Naive thymus-derived CD4-positive, alpha-beta T cell (primary cell): ENCODE measurements around the gene GNG10. TPM values are rescaled to one million over a fixed set of nuclear protein-coding genes. Genes with fewer than 3 reads are reported as not detected.
"Not testable (repeated sequence)": the region's sequence is repeated elsewhere in the genome, so short reads cannot be mapped to it uniquely, and the experiment has no call there.

ENCODE experiments used
- ATAC-seq: fragments of 150-1000 bp; cut with Tn5 transposase; 2 replicates; pipeline ENCODE4 v1.10.0; 2021; ENCODE audit warnings: mild to moderate bottlenecking, moderate library complexity
- CTCF ChIA-PET: fragments of 350-600 bp; sonication (Branson Sonifier 250); formaldehyde crosslinking; loops from one replicate; lab custom pipeline; 2021; ENCODE audit warnings: antibody characterized with exemption; lab: Charles Lee
- POLR2A ChIA-PET: fragments of 350-600 bp; sonication (Branson Sonifier 250); formaldehyde crosslinking; loops from one replicate; lab custom pipeline; 2021; ENCODE audit warnings: antibody characterized with exemption, inconsistent platforms; lab: Charles Lee
- DNase-seq, 9 donors: peaks; one replicate each; pipeline versions ENCODE4 v3.0.0 to v3.0.0-alpha.2; 2020 to 2022; ENCODE audit warnings: mixed read lengths in 1 of 9
- H3K27ac ChIP-seq: one replicate; pipeline ENCODE4 v1.7.0; 2013; ENCODE audit warnings: mild to moderate bottlenecking, low read depth, low read length, moderate library complexity
- H3K27me3 ChIP-seq, 2 donors: one replicate each; pipeline ENCODE4 v1.7.0; 2013; ENCODE audit warnings: low read length in 2 of 2, mild to moderate bottlenecking in 2 of 2, moderate library complexity in 2 of 2; ENCODE audit not compliant: control insufficient read depth in 2 of 2, insufficient read depth in 2 of 2
- H3K36me3 ChIP-seq, 3 experiments: 1 replicate in 2 of 3; 2 replicates in 1 of 3; pipeline ENCODE4 v1.7.0; 2013; ENCODE audit warnings: low read length in 3 of 3, mild to moderate bottlenecking in 3 of 3, moderate library complexity in 1 of 3; ENCODE audit not compliant: insufficient read depth in 3 of 3, control insufficient read depth in 2 of 3
- H3K4me1 ChIP-seq, 2 donors: one replicate each; pipeline ENCODE4 v1.7.0; 2013; ENCODE audit warnings: low read length in 2 of 2, mild to moderate bottlenecking in 2 of 2, moderate library complexity in 1 of 2; ENCODE audit not compliant: control insufficient read depth in 2 of 2, insufficient read depth in 2 of 2
- H3K4me3 ChIP-seq: 2 replicates; pipeline ENCODE4 v1.7.0; 2013; ENCODE audit warnings: mild to moderate bottlenecking, low read length
- H3K9me3 ChIP-seq, 3 experiments: 1 replicate in 2 of 3; 2 replicates in 1 of 3; pipeline ENCODE4 v1.7.0; 2013; ENCODE audit warnings: low read length in 3 of 3; ENCODE audit not compliant: control insufficient read depth in 2 of 3
- H3K27ac Mint-ChIP-seq, 9 donors: one replicate each; pipeline ENCODE4 v1.8.0; 2020 to 2022; ENCODE audit warnings: mixed read lengths in 9 of 9, mild to moderate bottlenecking in 8 of 9, moderate library complexity in 5 of 9, inconsistent platforms in 2 of 9
- H3K27me3 Mint-ChIP-seq, 5 donors: one replicate each; pipeline ENCODE4 v1.8.0; 2021 to 2022; ENCODE audit warnings: mixed read lengths in 5 of 5, mild to moderate bottlenecking in 1 of 5
- H3K36me3 Mint-ChIP-seq, 5 donors: one replicate each; pipeline ENCODE4 v1.8.0; 2020 to 2022; ENCODE audit warnings: mixed read lengths in 5 of 5, mild to moderate bottlenecking in 3 of 5, inconsistent platforms in 1 of 5
- H3K4me1 Mint-ChIP-seq, 7 donors: one replicate each; pipeline ENCODE4 v1.8.0; 2020 to 2022; ENCODE audit warnings: mixed read lengths in 7 of 7, mild to moderate bottlenecking in 3 of 7, inconsistent platforms in 1 of 7
- H3K4me3 Mint-ChIP-seq, 10 donors: one replicate each; pipeline ENCODE4 v1.8.0; 2020 to 2022; ENCODE audit warnings: mild to moderate bottlenecking in 10 of 10, mixed read lengths in 10 of 10, moderate library complexity in 6 of 10, inconsistent platforms in 2 of 10
- H3K9me3 Mint-ChIP-seq, 11 donors: one replicate each; pipeline ENCODE4 v1.8.0; 2020 to 2022; ENCODE audit warnings: mixed read lengths in 11 of 11, mild to moderate bottlenecking in 4 of 11, inconsistent platforms in 1 of 11, moderate library complexity in 1 of 11
- intact Hi-C, 2 donors: fragments of 100-400 bp; cut with micrococcal nuclease; formaldehyde crosslinking; loops; one replicate each; pipeline ENCODE4 v1.15.1; 2023
- polyA plus RNA-seq, 2 donors: library from polyadenylated mRNA; unstranded; fragments of 300-500 nt; fragmentation: Illumina TruSeq; gene quantifications; one replicate each; pipeline ENCODE4 v1.2.3, GENCODE V29; 2021
- total RNA-seq, 6 experiments: library from RNA in 5 of 6; stranded (reverse) in 5 of 6; gene quantifications; 1 replicate in 5 of 6; 2 replicates in 1 of 6; pipeline ENCODE4 v1.2.3 and lab custom pipeline; 2021 to 2026

Gene GNG10
- total RNA-seq, result 10 to 100 TPM in 4 of 5 experiments, 1 to 10 TPM in 1; 5.3 to 26.1 (median 12.2) TPM
- polyA plus RNA-seq, result 10 to 100 TPM; 15.5 to 26.8 TPM
- total RNA-seq (lab: John Stamatoyannopoulos, UW), result not detected

DNA sequence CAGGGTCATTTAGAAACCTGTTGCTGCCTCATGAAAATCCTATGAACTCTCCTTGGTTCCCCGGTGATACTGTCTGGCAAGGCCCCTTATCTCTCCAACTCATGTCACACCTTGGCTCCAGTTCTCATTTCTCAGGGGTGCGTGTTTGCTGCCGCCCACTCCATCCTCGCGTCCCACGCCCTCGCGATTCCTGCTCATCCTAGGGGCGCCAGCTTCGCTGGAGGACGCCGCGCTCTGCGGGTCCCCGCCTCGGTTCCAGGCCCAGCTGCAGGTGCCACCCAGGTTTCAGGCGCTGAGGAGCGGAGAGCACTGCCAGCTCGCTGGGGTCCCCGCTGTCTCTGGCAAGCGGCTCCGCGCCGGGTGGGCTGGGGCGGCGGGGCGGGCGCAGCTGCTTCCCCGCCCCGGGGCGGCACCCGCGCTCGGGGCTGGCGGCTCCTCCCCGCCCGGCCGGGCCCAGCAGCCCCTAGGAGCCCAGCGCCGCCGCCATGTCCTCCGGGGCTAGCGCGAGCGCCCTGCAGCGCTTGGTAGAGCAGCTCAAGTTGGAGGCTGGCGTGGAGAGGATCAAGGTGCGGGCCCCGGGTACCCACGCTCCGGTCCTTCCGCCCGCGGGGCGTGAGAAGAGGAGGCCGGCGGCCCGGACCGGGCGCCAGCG is at the start of gene GNG10:
Gene GNG10, plus strand, starts transcription at position 456 of the 652 bp plus-strand sequence. Its CDS starts 30 bp downstream, at position 486.
- DNase-seq (peak; percentile 57 to 79 (median 68)), ATAC-seq (peak; percentile 95)
- H3K4me3 Mint-ChIP-seq, result peak within 1 kb of the TSS; percentile 87 to 97 (median 93)
- ChIA-PET POLR2A (interaction anchor here (0.6 to 1.1 kb wide), 3 partner anchors 29 to 178 kb away, joined by 4 to 10 read pairs (median 5); partner anchors contain the start of gene DNAJC25), CTCF (no interaction called here)
- H3K4me3 ChIP-seq, result peak within 1 kb of the TSS; percentile 70
- peaks cover 0 to 7% (median 0%) of the 10 kb centered on the region in 3 experiments for H3K36me3 ChIP-seq
- H3K4me1 ChIP-seq, result peaks cover 18 to 31% of the 10 kb centered on the region in 2 donors
- no peaks in the 10 kb centered on the region for H3K27me3 ChIP-seq
- peaks cover 16 to 44% (median 32%) of the 10 kb centered on the region in 7 donors for H3K4me1 Mint-ChIP-seq
- H3K36me3 Mint-ChIP-seq, result peaks cover 0 to 16% (median 4%) of the 10 kb centered on the region in 5 donors
- no peaks in the 10 kb centered on the region for H3K9me3 ChIP-seq
- no peaks in the 10 kb centered on the region for H3K9me3 Mint-ChIP-seq
- no peaks in the 10 kb centered on the region for H3K27me3 Mint-ChIP-seq
- peak within 1 kb of the TSS; percentile 82 to 97 (median 92) for H3K27ac Mint-ChIP-seq
- H3K27ac ChIP-seq, result peak within 1 kb of the TSS; percentile 71
- intact Hi-C loops, result loop anchor here (1.0 to 5.0 kb wide), 6 partner anchors 64 to 1751 kb away; partner anchors contain the start of genes C9orf43 (in 1 of the 2), INIP (in 1 of the 2), POLE3 (in 1 of the 2) and SNX30 (in 1 of the 2)

DNA sequence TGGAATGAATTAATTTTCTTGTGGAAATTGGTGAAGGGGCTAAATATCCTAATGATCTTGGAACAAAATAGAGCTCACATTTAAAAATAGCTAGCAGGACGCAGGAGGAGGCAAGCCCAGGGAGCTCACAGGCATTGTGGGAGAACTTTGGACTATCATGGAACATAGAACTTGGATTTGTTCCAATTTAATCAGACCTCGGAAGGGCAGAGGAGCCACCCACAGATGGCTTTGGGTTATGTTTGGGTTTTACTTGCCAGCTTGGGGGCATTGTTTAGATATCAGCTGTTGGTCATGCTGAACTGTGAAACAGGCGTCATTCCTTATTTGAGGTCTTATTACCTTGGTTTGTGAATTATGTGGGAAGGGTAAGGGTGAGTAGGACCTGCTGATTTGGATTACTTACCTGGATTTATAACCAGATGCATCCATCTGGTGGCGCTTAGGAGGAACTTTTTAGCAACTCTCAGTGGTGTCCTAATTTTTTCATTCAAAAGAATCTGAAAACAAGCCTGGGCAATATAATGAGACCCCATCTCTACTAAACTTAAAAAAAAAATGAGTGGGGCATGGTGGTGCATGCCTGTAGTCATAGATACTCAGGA is 47.9 kb upstream of the GNG10 start:
- H3K4me3 Mint-ChIP-seq, result no peak overlapping the region
- peaks cover 0 to 3% (median 0%) of the 10 kb centered on the region in 11 donors for H3K9me3 Mint-ChIP-seq
- H3K27me3 ChIP-seq, result peaks cover 3 to 4% of the 10 kb centered on the region in 2 donors
- H3K36me3 ChIP-seq, result no peaks in the 10 kb centered on the region
- no peaks in the 10 kb centered on the region for H3K4me1 ChIP-seq
- peaks cover 22 to 55% (median 24%) of the 10 kb centered on the region in 5 donors for H3K27me3 Mint-ChIP-seq
- ChIA-PET CTCF (no interaction called here), POLR2A (no interaction called here)
- ATAC-seq (no peak), DNase-seq (no peak)
- intact Hi-C loops, result no loop called here
- H3K36me3 Mint-ChIP-seq, result peaks cover 0 to 4% (median 0%) of the 10 kb centered on the region in 5 donors
- no peak overlapping the region for H3K27ac ChIP-seq
- H3K4me1 Mint-ChIP-seq, result no peaks in the 10 kb centered on the region
- no peak overlapping the region for H3K27ac Mint-ChIP-seq
- no peak overlapping the region for H3K4me3 ChIP-seq
- H3K9me3 ChIP-seq, result no peaks in the 10 kb centered on the region

DNA sequence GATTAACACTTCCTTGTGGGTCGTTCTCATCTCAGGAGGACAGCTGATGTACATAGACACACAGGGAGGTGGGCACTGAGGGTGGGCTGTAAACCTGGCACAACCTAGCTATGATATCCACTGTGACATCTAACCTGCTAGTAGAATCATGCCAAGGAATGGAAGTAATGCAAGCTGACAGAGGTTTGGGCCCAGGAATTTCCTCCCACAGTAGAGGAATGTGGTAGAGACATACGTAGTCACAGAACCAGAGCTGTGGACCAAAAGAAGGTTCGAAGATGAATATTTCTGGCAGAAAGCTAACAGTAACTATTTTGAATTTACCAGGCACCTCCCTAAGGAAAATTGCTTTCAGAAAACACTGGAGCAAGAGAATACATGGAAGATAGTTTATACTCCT is 45.5 kb upstream of the GNG10 start:
- Histone ChIP-seq H3K27me3 (peaks cover 0 to 4% of the 10 kb centered on the region in 2 donors), H3K4me1 (no peaks in the 10 kb centered on the region), H3K36me3 (no peaks in the 10 kb centered on the region), H3K4me3 (no peak overlapping the region), H3K27ac (no peak overlapping the region), H3K9me3 (no peaks in the 10 kb centered on the region)
- CTCF ChIA-PET, result no interaction called here
- intact Hi-C loops, result no loop called here
- ATAC-seq, result no peak
- H3K27me3 Mint-ChIP-seq, result peaks cover 16 to 36% (median 18%) of the 10 kb centered on the region in 5 donors
- DNase-seq, result no peak
- no peak overlapping the region for H3K27ac Mint-ChIP-seq
- peaks cover 0 to 3% (median 0%) of the 10 kb centered on the region in 11 donors for H3K9me3 Mint-ChIP-seq
- H3K36me3 Mint-ChIP-seq, result peaks cover 0 to 4% (median 0%) of the 10 kb centered on the region in 5 donors
- H3K4me3 Mint-ChIP-seq, result no peak overlapping the region
- POLR2A ChIA-PET, result no interaction called here
- H3K4me1 Mint-ChIP-seq, result no peaks in the 10 kb centered on the region

DNA sequence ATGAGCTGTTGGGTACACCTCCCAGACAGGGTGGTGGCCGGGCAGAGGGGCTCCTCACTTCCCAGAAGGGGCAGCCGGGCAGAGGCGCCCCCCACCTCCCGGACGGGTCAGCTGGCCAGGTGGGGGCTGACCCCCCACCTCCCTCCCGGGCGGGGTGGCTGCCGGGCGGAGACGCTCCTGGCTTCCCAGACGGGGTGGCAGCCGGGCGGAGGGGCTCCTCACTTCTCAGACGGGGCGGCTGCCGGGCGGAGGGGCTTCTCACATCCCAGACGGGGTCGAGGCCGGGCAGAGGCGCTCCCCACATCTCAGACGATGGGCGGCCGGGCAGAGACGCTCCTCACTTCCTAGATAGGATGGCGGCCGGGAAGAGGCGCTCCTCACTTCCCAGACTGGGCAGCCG is 44.1 kb upstream of the GNG10 start:
- H3K4me1 Mint-ChIP-seq, H3K9me3 ChIP-seq, H3K4me1 ChIP-seq, H3K27ac Mint-ChIP-seq, POLR2A ChIA-PET, H3K4me3 ChIP-seq, H3K4me3 Mint-ChIP-seq, H3K9me3 Mint-ChIP-seq, intact Hi-C loops, DNase-seq, H3K27ac ChIP-seq, H3K36me3 ChIP-seq, CTCF ChIA-PET, ATAC-seq, H3K36me3 Mint-ChIP-seq, H3K27me3 ChIP-seq: not testable (repeated sequence)
- H3K27me3 Mint-ChIP-seq, result peaks cover 10 to 29% (median 23%) of the 10 kb centered on the region in 5 donors

DNA sequence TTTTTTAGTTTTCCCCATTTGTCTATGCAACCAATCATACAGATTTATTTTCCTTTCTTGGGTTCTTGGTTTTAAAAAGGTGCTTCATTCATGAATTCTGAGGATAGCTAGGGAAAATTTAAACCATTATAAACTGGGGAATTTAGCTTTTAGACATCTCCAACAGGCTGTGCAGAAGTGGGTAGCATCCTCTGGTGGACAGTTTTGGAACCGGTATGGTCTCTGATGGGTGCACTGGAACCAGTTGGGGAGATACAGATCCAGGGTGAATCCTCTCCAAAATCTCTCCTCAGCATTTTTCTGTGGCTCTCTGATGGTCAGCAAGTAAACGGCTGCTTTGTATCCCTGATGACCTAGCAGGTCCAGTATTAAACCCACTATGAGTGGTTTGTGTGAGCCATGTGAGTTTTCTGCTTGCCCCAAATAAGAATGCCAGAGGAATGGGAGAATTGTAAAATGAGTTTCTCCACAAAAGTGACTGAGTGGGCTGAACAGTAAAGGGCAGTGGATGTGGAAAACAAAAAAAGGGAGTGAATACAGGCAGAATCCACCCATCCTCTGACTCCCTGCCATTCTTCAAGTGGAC is 39.4 kb upstream of the GNG10 start:
- Histone ChIP-seq H3K4me3 (no peak overlapping the region), H3K27me3 (no peaks in the 10 kb centered on the region), H3K4me1 (no peaks in the 10 kb centered on the region), H3K36me3 (no peaks in the 10 kb centered on the region), H3K27ac (no peak overlapping the region), H3K9me3 (no peaks in the 10 kb centered on the region)
- ChIA-PET CTCF (interaction anchor here (0.5 to 1.0 kb wide), 4 partner anchors 24 to 82 kb away, joined by 3 to 5 read pairs (median 4); no protein-coding TSS in a partner anchor), POLR2A (interaction anchor here (0.9 kb wide), 1 partner anchor 9 kb away, joined by 6 read pairs; no protein-coding TSS in a partner anchor)
- no peaks in the 10 kb centered on the region for H3K4me1 Mint-ChIP-seq
- H3K27me3 Mint-ChIP-seq, result peaks cover 3 to 24% (median 5%) of the 10 kb centered on the region in 5 donors
- no peaks in the 10 kb centered on the region for H3K36me3 Mint-ChIP-seq
- intact Hi-C loops, result loop anchor here (1.0 to 2.0 kb wide), 2 partner anchors 23 to 24 kb away; partner anchors contain the start of gene PTGR1 (in 1 of the 2)
- no peaks in the 10 kb centered on the region for H3K9me3 Mint-ChIP-seq
- H3K27ac Mint-ChIP-seq, result no peak overlapping the region
- H3K4me3 Mint-ChIP-seq, result no peak overlapping the region
- DNase-seq, result peak in 3 of 9 donors; percentile 12 to 21 (median 14)
- peak; percentile 65 for ATAC-seq

DNA sequence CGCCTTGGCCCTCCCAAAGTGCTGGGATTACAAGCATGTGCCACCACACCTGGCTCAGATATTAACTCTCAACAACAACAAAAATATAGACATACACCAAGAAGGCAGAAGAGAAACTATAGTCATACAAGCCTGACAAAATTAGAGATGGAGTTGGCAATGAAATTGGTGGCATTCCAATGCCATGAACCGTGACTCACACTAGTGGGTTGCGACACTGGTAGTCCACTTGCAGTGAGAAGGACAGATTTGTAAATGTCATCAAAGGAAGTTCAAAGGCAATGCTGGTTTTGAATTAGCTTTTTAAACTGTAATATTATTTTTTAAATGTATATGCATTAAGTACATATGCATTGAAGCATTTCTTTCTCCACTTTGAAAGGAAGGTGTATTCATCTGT is 38.8 kb upstream of the GNG10 start:
- H3K36me3 ChIP-seq, result no peaks in the 10 kb centered on the region
- H3K4me3 Mint-ChIP-seq, result no peak overlapping the region
- H3K27me3 Mint-ChIP-seq, result peaks cover 3 to 24% (median 5%) of the 10 kb centered on the region in 5 donors
- H3K4me3 ChIP-seq, result no peak overlapping the region
- ATAC-seq (peak; percentile 48), DNase-seq (no peak)
- intact Hi-C loops, result loop anchor here (1.0 to 2.0 kb wide), 2 partner anchors 24 kb away; partner anchors contain the start of gene PTGR1 (in 1 of the 2)
- H3K27ac ChIP-seq, result no peak overlapping the region
- ChIA-PET CTCF (no interaction called here), POLR2A (no interaction called here)
- H3K9me3 ChIP-seq, result no peaks in the 10 kb centered on the region
- H3K4me1 Mint-ChIP-seq, result no peaks in the 10 kb centered on the region
- H3K27ac Mint-ChIP-seq, result no peak overlapping the region
- H3K9me3 Mint-ChIP-seq, result no peaks in the 10 kb centered on the region
- H3K27me3 ChIP-seq, result no peaks in the 10 kb centered on the region
- H3K4me1 ChIP-seq, result no peaks in the 10 kb centered on the region
- H3K36me3 Mint-ChIP-seq, result no peaks in the 10 kb centered on the region
